Right lobe of liver (tissue), 4 donors: ENCODE results near the gene ABCC3.

Experiments
- POLR2A ChIP-seq: fragments of 450-650 bp; IDR thresholded peaks from one replicate; pipeline ENCODE4 v1.6.1; 2017; ENCODE audit warnings: antibody characterized with exemption, mild to moderate bottlenecking
- TF ChIP-seq, protein P1 (sequence below), 4 donors: fragments of 200-600 bp in 3 of 4; fragments of 450-650 bp in 1 of 4; IDR thresholded peaks; one replicate each; pipeline versions ENCODE4 v1.5.1 to v1.8.0; 2016 to 2022; ENCODE audit warnings: antibody characterized with exemption in 4 of 4, mild to moderate bottlenecking in 2 of 4
- donor health status: DM: no; HTN: no; CAD: no.
- donor health status: DM: no; HTN: no; CAD: no.
- donor health status: DM: no; HTN: yes; CAD: no.

DNA sequence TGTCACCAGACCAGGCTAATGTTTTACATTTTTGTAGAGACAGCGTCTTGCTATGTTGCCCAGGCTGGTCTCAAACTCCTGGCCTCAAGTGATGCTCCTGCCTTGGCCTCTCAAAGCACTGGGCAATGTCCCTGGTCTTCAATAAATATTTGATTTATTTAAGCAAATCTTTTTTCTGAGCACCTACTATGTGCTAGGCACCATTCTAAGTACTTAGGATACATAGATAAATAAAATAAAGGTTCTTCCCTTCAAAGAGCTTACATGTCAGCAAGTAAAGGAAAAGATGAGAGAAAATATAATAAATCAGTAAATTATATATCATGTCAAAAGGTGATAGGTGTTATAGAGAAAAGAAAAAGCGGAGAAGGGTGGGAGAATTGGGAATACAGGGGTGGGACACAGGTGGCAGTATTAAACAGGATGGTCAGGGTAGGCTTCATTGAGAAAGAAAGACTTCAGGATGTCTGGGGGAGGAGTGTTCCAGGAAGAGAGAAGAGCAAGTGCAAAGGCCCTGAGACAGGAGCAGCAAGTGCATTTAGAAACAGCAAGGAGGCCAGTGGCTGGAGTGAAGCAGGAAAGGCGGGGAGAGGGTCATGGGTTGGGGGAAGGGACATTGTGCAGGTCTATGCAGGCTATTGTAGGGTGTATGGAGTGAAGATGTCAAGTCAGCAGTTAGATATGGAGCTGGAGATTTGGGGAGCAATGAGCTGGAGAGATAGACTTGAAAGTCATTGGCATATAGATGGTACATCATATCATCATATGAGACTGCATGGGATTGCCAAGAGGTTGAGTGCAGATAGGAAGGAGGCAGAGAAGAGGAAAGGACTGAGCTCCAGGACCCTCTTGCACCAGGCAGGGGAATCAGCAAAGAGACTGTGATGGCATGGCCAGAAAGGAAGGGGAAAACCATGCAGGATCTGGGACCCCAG, 11.3 kb downstream of the ABCC3 start:
- TF ChIP-seq, protein P1, sequence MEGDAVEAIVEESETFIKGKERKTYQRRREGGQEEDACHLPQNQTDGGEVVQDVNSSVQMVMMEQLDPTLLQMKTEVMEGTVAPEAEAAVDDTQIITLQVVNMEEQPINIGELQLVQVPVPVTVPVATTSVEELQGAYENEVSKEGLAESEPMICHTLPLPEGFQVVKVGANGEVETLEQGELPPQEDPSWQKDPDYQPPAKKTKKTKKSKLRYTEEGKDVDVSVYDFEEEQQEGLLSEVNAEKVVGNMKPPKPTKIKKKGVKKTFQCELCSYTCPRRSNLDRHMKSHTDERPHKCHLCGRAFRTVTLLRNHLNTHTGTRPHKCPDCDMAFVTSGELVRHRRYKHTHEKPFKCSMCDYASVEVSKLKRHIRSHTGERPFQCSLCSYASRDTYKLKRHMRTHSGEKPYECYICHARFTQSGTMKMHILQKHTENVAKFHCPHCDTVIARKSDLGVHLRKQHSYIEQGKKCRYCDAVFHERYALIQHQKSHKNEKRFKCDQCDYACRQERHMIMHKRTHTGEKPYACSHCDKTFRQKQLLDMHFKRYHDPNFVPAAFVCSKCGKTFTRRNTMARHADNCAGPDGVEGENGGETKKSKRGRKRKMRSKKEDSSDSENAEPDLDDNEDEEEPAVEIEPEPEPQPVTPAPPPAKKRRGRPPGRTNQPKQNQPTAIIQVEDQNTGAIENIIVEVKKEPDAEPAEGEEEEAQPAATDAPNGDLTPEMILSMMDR (IDR thresholded peaks at IDR 0.05) = no peak
- peak; percentile 32 for TF ChIP-seq POLR2A
